ENCODE results near the gene RAB11B. TPM values are rescaled to one million over a fixed set of nuclear protein-coding genes. Genes with fewer than 3 reads are reported as not detected.

Gene RAB11B
- total and polyA plus RNA-seq, 9 donors = 20.8 to 142 (median 102) TPM

DNA sequence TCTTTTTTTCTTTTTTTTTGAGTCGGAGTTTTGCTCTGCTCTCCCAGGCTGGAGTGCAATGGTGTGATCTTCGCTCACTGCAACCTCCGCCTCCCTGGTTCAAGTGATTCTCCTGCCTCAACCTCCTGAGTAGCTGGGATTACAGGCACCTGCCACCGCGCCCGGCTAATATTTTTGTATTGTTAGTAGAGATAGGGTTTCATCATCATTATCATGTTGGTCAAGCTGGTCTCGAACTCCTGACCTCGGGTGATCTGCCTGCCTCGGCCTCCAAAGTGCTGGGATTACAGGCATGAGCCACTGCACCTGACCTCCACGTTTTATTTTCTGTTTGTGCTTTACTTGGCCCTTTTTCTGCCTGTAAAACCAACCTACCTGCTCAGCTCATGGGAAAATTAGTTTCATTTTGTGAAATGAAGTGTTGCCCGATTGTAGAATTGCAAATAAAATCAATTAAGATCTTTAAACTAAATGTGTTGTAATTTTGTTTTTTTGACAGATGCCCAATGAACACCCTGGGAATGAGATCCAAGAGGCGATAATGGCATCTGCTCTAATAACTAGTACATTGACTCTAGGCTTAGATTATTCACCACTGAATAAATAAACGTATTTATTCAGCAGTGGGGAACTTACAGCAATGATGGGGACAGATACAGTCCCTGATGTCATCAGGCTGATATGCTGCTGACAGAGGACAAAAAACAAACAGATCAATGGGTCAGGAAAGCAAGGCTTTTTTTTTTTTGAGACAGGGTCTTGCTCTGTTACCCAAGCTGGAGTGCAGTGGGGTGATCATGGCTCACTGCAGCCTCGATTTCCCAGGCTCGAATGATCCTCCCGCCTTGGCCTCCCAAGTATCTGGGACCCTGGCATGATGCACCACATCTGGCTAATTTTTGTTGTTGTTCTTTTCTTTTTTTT, 2.2 kb upstream of the RAB11B start:
- no peaks in the 10 kb centered on the region for H3K36me3 ChIP-seq
- no peaks in the 10 kb centered on the region for H3K9me3 ChIP-seq
- no peak for DNase-seq
- no peak overlapping the region for H3K27ac ChIP-seq
- WGBS, 3 donors = 89 to 90% (median 89%) methylated on average over 16 of the region's 16 CpGs
- H3K4me3 ChIP-seq = no peak overlapping the region
- H3K4me1 ChIP-seq (ENCODE audit: insufficient read depth) = peaks cover 10% of the 10 kb centered on the region
- intact Hi-C loops (cut with DNase I) = no loop called here
- TF ChIP-seq EP300 (IDR thresholded peaks at IDR 0.05) (no peak), POLR2A (IDR thresholded peaks at IDR 0.05) (no peak)
- TF ChIP-seq, protein P1, sequence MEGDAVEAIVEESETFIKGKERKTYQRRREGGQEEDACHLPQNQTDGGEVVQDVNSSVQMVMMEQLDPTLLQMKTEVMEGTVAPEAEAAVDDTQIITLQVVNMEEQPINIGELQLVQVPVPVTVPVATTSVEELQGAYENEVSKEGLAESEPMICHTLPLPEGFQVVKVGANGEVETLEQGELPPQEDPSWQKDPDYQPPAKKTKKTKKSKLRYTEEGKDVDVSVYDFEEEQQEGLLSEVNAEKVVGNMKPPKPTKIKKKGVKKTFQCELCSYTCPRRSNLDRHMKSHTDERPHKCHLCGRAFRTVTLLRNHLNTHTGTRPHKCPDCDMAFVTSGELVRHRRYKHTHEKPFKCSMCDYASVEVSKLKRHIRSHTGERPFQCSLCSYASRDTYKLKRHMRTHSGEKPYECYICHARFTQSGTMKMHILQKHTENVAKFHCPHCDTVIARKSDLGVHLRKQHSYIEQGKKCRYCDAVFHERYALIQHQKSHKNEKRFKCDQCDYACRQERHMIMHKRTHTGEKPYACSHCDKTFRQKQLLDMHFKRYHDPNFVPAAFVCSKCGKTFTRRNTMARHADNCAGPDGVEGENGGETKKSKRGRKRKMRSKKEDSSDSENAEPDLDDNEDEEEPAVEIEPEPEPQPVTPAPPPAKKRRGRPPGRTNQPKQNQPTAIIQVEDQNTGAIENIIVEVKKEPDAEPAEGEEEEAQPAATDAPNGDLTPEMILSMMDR (IDR thresholded peaks at IDR 0.05) = no peak
- no peaks in the 10 kb centered on the region for H3K27me3 ChIP-seq

DNA sequence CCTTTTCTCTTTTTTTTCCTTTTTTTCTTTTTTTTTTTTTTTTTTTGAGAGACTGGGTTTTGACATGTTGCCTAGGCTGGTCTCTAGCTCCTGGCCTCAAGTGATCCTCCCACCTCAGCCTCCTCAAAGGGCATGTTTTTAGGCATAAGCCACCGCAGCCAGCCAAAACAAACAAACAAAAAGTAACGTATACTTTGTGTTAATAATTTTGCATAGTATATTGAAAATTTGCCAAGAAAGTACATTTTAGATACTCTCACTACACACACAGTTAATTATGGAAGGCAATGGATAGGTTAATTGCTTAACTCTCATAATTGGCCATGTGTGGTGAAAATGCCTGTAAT, 1.6 kb upstream of the RAB11B start:
- H3K4me1 ChIP-seq (ENCODE audit: insufficient read depth) = peaks cover 14% of the 10 kb centered on the region
- no peaks in the 10 kb centered on the region for H3K36me3 ChIP-seq
- WGBS, 3 donors = 52 to 62% (median 53%) methylated on average over 2 of the region's 2 CpGs
- H3K27ac ChIP-seq = no peak overlapping the region
- intact Hi-C loops (cut with DNase I) = no loop called here
- no peak overlapping the region for H3K4me3 ChIP-seq
- no peaks in the 10 kb centered on the region for H3K9me3 ChIP-seq
- no peak for DNase-seq
- no peak for TF ChIP-seq EP300 (IDR thresholded peaks at IDR 0.05)
- TF ChIP-seq POLR2A (IDR thresholded peaks at IDR 0.05) = no peak
- TF ChIP-seq, protein P1 (IDR thresholded peaks at IDR 0.05) = no peak
- H3K27me3 ChIP-seq = no peaks in the 10 kb centered on the region

DNA sequence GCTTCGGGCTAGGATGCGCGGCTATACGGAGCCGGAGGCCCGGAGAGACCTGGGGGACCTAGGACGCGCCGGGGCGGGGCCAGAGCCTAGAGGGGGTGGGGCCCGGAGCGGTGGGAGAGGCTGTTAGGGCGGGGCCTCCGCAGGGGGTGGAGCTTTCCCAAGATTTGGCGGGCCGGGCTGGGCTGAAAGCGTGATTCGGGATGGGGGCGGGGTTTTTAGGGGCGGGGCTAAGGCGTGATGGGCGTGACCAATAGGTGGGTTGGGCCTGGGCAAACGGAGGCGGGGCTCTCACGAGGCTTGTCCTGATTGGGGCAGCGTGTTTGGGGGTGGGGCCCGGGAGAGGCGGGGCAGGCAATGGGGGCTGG, 439 bp downstream of the RAB11B start:
- 0 to 1% (median 1%) methylated on average over 23 to 28 of the region's 28 CpGs for WGBS, 3 donors
- Histone ChIP-seq H3K27me3 (no peaks in the 10 kb centered on the region), H3K9me3 (no peaks in the 10 kb centered on the region), H3K4me1 (ENCODE audit: insufficient read depth) (peaks cover 19% of the 10 kb centered on the region), H3K27ac (peak overlapping the region; percentile 100), H3K4me3 (peak overlapping the region; percentile 91), H3K36me3 (no peaks in the 10 kb centered on the region)
- TF ChIP-seq, protein P1 (IDR thresholded peaks at IDR 0.05) = no peak
- no peak for TF ChIP-seq POLR2A (IDR thresholded peaks at IDR 0.05)
- TF ChIP-seq EP300 (IDR thresholded peaks at IDR 0.05) = no peak
- peak; percentile 96 to 99 (median 99) for DNase-seq
- intact Hi-C loops (cut with DNase I) = no loop called here

DNA sequence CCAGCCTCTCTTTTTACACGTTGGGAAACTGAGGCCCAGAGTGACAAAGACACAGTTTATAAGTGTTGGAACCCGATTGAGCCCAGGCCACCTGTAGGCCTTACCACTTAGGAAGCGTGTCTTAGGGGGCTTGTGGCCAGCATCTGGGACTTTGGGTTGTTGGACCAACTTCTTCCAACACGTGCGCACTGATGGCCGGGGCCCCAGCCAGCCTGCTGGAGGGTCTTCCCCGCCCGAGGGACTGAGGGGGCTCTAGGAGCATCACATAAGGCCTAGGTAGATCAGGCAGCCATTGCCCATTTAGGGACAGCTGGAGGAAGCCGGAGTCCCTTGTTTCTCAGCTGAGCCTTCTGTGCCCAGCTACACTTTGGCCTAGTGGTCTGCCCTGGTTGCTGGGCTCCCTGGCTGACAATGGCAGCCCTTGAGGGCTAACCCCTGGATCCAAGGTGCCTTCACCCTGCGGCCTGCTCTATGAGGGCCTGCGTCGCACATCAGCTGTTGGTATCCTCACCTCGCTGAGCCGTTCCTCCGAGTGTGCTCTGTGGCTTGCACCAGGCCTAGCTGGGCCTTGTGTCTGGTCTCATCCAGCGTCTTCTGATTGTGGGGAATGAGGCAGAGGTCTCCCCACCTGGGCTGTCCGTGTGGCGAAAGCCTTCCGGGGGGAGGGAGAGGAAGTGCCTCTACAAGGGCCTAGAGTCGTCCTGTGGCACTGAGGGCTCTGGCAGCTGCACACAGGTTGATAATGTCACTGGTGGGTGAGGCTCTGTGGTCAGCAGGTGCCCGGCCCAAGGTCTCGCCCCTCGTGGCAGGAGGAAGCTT, 1.2 kb downstream of the RAB11B start:
- H3K4me3 ChIP-seq = peak overlapping the region; percentile 91
- H3K27ac ChIP-seq = peak overlapping the region; percentile 38 to 100
- no peaks in the 10 kb centered on the region for H3K27me3 ChIP-seq
- intact Hi-C loops (cut with DNase I) = no loop called here
- peaks cover 19% of the 10 kb centered on the region for H3K4me1 ChIP-seq (ENCODE audit: insufficient read depth)
- peak in 1 of 5 donors; percentile 59 for DNase-seq
- 59 to 68% (median 65%) methylated on average over 23 of the region's 23 CpGs for WGBS, 3 donors
- no peaks in the 10 kb centered on the region for H3K36me3 ChIP-seq
- H3K9me3 ChIP-seq = no peaks in the 10 kb centered on the region
- TF ChIP-seq, protein P1 (IDR thresholded peaks at IDR 0.05) = no peak
- TF ChIP-seq EP300 (IDR thresholded peaks at IDR 0.05) (no peak), POLR2A (IDR thresholded peaks at IDR 0.05) (no peak)

Data from ovary (tissue), 9 donors.